ENCODE results near the gene GNAO1.

Gene GNAO1

GRCh38 chr16:56317998-56318826 is 126.9 kb downstream of the GNAO1 start:
- peak overlapping the region; percentile 25 for H3K4me3 ChIP-seq (ENCODE audit: low read depth, low read length)
- in situ Hi-C loops (cut with HindIII; ENCODE audit: low sequenced_read_pairs), result no loop called here
- peak; percentile 88 for TF ChIP-seq CTCF (IDR thresholded peaks at IDR 0.05; ENCODE audit: low read depth, low read length, missing control alignments)
- DNase-seq (ENCODE audit: low read depth), result peak; percentile 45

- TF ChIP-seq CTCF (IDR thresholded peaks at IDR 0.05; ENCODE audit: low read depth, low read length, missing control alignments), result no peak
- H3K4me3 ChIP-seq (ENCODE audit: low read depth, low read length), result no peak overlapping the region
- DNase-seq (ENCODE audit: low read depth), result no peak
- in situ Hi-C loops (cut with HindIII; ENCODE audit: low sequenced_read_pairs), result no loop called here
Observed at GRCh38 chr16:56318827-56319140, 127.5 kb downstream of the GNAO1 start.

GRCh38 chr16:56319376-56319775 is 128.1 kb downstream of the GNAO1 start:
- in situ Hi-C loops (cut with HindIII; ENCODE audit: low sequenced_read_pairs), result no loop called here
- no peak overlapping the region for H3K4me3 ChIP-seq (ENCODE audit: low read depth, low read length)
- no peak for DNase-seq (ENCODE audit: low read depth)
- TF ChIP-seq CTCF (IDR thresholded peaks at IDR 0.05; ENCODE audit: low read depth, low read length, missing control alignments), result no peak

- H3K4me3 ChIP-seq (ENCODE audit: low read depth, low read length), result no peak overlapping the region
- no peak for DNase-seq (ENCODE audit: low read depth)
- no peak for TF ChIP-seq CTCF (IDR thresholded peaks at IDR 0.05; ENCODE audit: low read depth, low read length, missing control alignments)
- in situ Hi-C loops (cut with HindIII; ENCODE audit: low sequenced_read_pairs), result no loop called here
Observed at GRCh38 chr16:56320056-56320455, 128.8 kb downstream of the GNAO1 start.

GRCh38 chr16:56320811-56321558 is 129.7 kb downstream of the GNAO1 start:
- in situ Hi-C loops (cut with HindIII; ENCODE audit: low sequenced_read_pairs), result no loop called here
- no peak for DNase-seq (ENCODE audit: low read depth)
- no peak for TF ChIP-seq CTCF (IDR thresholded peaks at IDR 0.05; ENCODE audit: low read depth, low read length, missing control alignments)
- no peak overlapping the region for H3K4me3 ChIP-seq (ENCODE audit: low read depth, low read length)

- in situ Hi-C loops (cut with HindIII; ENCODE audit: low sequenced_read_pairs), result no loop called here
- TF ChIP-seq CTCF (IDR thresholded peaks at IDR 0.05; ENCODE audit: low read depth, low read length, missing control alignments), result no peak
- H3K4me3 ChIP-seq (ENCODE audit: low read depth, low read length), result no peak overlapping the region
- no peak for DNase-seq (ENCODE audit: low read depth)
Observed at GRCh38 chr16:56321571-56321970, 130.3 kb downstream of the GNAO1 start.

Data from astrocyte of the cerebellum (primary cell).